Stomach (tissue), 9 donors: ENCODE measurements around the gene ELL2. TPM values are rescaled to one million over a fixed set of nuclear protein-coding genes. Genes with fewer than 3 reads are reported as not detected.

ENCODE experiments used
- DNase-seq, 2 donors: peaks; one replicate each; pipeline versions ENCODE4 v3.0.0 to v3.0.0-alpha.2; 2013 to 2019
- H3K27ac ChIP-seq, 5 donors: fragments of 200-600 bp in 4 of 5; sonication (generic) in 4 of 5; one replicate each; pipeline ENCODE4 v1.5.1; 2013 to 2019; ENCODE audit warnings: mild to moderate bottlenecking in 1 of 5, moderate library complexity in 1 of 5
- H3K27me3 ChIP-seq, 3 donors: fragments of 200-600 bp; sonication (generic); one replicate each; pipeline ENCODE4 v1.5.1; 2017 to 2019; ENCODE audit warnings: mixed run types in 1 of 3
- H3K36me3 ChIP-seq, 4 donors: fragments of 200-600 bp; sonication (generic); 1 replicate in 3 of 4; 2 replicates in 1 of 4; pipeline ENCODE4 v1.5.1; 2016 to 2019
- H3K4me1 ChIP-seq, 4 donors: fragments of 200-600 bp; sonication (generic); one replicate each; pipeline ENCODE4 v1.5.1; 2016 to 2019
- H3K4me3 ChIP-seq, 4 donors: fragments of 200-600 bp; sonication (generic) in 3 of 4; one replicate each; pipeline ENCODE4 v1.5.1; 2016 to 2019; ENCODE audit warnings: mild to moderate bottlenecking in 1 of 4
- H3K9me3 ChIP-seq, 4 donors: fragments of 200-600 bp; sonication (generic); one replicate each; pipeline ENCODE4 v1.5.1; 2016 to 2019
- EP300 ChIP-seq: sonication (generic); formaldehyde crosslinking; IDR thresholded peaks from one replicate; pipeline ENCODE4 v1.6.1; 2017; ENCODE audit warnings: antibody characterized with exemption
- POLR2A ChIP-seq, 4 donors: fragments of 450-650 bp; IDR thresholded peaks; one replicate each; pipeline ENCODE4 v1.6.1; 2016; ENCODE audit warnings: antibody characterized with exemption in 4 of 4, control low read depth in 2 of 4, mild to moderate bottlenecking in 1 of 4, moderate library complexity in 1 of 4
- POLR2AphosphoS5 ChIP-seq, 3 donors: sonication (generic); formaldehyde crosslinking; IDR thresholded peaks; one replicate each; pipeline ENCODE4 v1.6.1; 2016; ENCODE audit warnings: antibody characterized with exemption in 3 of 3
- WGBS, 5 donors: extraction: QIAGEN DNeasy Blood & Tissue Kit in 3 of 5; methylation state at CpG; one replicate each; pipeline versions ENCODE4 v1.1.5 to v1.1.7; 2013 to 2018; 5-methylcytosine and 5-hydroxymethylcytosine counted together
- intact Hi-C: fragments of 100-400 bp; cut with DNase I; formaldehyde crosslinking; loops from one replicate; pipeline ENCODE4 v1.15.1; 2023; ENCODE audit warnings: low total_unique reads
- polyA plus RNA-seq, 3 donors: library from polyadenylated mRNA; stranded (reverse); fragments of 200-250 nt; gene quantifications; one replicate each; pipeline ENCODE4 v1.2.3, GENCODE V29; 2013
- total RNA-seq, 5 donors: library from RNA; depleted of rRNA; stranded (reverse); fragments of >200 nt; gene quantifications; one replicate each; pipeline versions ENCODE4 v1.1.0 to v1.2.3, GENCODE V29; 2014 to 2016
- TF ChIP-seq, protein P1 (sequence below), 7 experiments: fragments of 450-650 bp in 4 of 7; fragments of 200-600 bp in 3 of 7; sonication (generic) in 3 of 7; IDR thresholded peaks; one replicate each; pipeline ENCODE4 v1.5.1; 2016 to 2019; ENCODE audit warnings: antibody characterized with exemption in 7 of 7, control low read depth in 2 of 7, mild to moderate bottlenecking in 1 of 7
- donor health status: healthy with polysubstance abuse.
- donor health status: Bipolar disorder and iron deficiency.
- donor health status: healthy.

ELL2 gene
- total and polyA plus RNA-seq, 8 donors: 24.7 to 279 (median 98.0) TPM

DNA sequence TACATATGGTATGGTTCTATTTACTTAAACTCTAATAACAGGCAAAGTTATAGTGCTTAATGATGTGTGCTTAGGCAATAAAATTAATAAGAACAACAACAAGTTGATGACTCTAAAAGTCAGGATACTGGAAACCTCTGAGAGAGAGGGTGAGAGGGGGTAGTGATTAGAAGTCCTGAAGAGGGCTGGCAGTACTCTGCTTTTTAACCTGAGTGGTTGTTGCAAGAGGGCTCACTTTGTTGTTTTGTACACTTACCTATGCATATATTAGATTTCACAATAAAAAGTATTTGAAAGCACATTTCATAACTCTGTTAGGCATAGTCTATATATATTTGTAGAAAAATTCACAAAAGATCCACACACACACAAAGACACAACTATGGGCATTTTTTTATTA, 21.4 kb upstream of the ELL2 start:
- intact Hi-C loops: no loop called here
- Histone ChIP-seq H3K4me3 (no peak overlapping the region), H3K27ac (no peak overlapping the region), H3K9me3 (no peaks in the 10 kb centered on the region), H3K27me3 (no peaks in the 10 kb centered on the region), H3K4me1 (peaks cover 10 to 30% (median 19%) of the 10 kb centered on the region in 4 donors), H3K36me3 (no peaks in the 10 kb centered on the region)
- no peak for DNase-seq
- TF ChIP-seq, protein P1, sequence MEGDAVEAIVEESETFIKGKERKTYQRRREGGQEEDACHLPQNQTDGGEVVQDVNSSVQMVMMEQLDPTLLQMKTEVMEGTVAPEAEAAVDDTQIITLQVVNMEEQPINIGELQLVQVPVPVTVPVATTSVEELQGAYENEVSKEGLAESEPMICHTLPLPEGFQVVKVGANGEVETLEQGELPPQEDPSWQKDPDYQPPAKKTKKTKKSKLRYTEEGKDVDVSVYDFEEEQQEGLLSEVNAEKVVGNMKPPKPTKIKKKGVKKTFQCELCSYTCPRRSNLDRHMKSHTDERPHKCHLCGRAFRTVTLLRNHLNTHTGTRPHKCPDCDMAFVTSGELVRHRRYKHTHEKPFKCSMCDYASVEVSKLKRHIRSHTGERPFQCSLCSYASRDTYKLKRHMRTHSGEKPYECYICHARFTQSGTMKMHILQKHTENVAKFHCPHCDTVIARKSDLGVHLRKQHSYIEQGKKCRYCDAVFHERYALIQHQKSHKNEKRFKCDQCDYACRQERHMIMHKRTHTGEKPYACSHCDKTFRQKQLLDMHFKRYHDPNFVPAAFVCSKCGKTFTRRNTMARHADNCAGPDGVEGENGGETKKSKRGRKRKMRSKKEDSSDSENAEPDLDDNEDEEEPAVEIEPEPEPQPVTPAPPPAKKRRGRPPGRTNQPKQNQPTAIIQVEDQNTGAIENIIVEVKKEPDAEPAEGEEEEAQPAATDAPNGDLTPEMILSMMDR (IDR thresholded peaks at IDR 0.05): no peak
- TF ChIP-seq EP300: no peak
- TF ChIP-seq POLR2AphosphoS5 (IDR thresholded peaks at IDR 0.05): no peak
- no peak for TF ChIP-seq POLR2A (IDR thresholded peaks at IDR 0.05)

GRCh38 chr5:95976606-95977005, 15.0 kb upstream of the ELL2 start:
- Histone ChIP-seq H3K36me3 (no peaks in the 10 kb centered on the region), H3K27ac (no peak overlapping the region), H3K9me3 (no peaks in the 10 kb centered on the region), H3K27me3 (no peaks in the 10 kb centered on the region), H3K4me1 (peaks cover 0 to 11% (median 2%) of the 10 kb centered on the region in 4 donors), H3K4me3 (no peak overlapping the region)
- TF ChIP-seq POLR2AphosphoS5 (IDR thresholded peaks at IDR 0.05) (no peak), POLR2A (IDR thresholded peaks at IDR 0.05) (no peak), EP300 (no peak)
- TF ChIP-seq, protein P1 (IDR thresholded peaks at IDR 0.05): no peak
- intact Hi-C loops: no loop called here
- WGBS, 5 donors: 56 to 73% (median 66%) methylated on average over 1 of the region's 1 CpG
- DNase-seq: no peak

DNA sequence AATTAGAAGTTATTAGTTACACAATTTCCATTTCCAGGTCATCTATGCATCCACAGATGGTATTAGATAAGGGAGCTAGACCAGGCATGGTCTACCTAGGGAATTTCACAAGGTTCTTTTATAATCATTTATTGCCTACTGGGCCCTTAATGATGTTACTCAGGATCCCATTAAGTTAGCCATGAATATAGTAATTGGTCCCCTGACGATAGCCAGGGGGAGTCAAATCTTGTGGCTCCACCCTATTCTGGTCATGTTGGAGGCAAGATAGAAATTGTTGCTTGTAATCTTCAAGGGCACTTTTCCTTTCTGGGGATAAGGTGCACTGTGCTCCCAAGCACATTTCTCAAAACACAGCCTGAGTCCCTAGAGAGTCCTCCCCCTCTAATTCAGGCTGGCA, 14.1 kb upstream of the ELL2 start:
- Histone ChIP-seq H3K27me3 (no peaks in the 10 kb centered on the region), H3K27ac (no peak overlapping the region), H3K9me3 (no peaks in the 10 kb centered on the region), H3K4me1 (peaks cover 0 to 11% (median 2%) of the 10 kb centered on the region in 4 donors), H3K36me3 (no peaks in the 10 kb centered on the region), H3K4me3 (no peak overlapping the region)
- WGBS, 5 donors: 93 to 100% (median 96%) methylated on average over 1 of the region's 1 CpG
- intact Hi-C loops: no loop called here
- TF ChIP-seq EP300: no peak
- no peak for DNase-seq

GRCh38 chr5:95973793-95974325, 12.2 kb upstream of the ELL2 start:
- no peak for DNase-seq
- H3K4me3 ChIP-seq: no peak overlapping the region
- H3K9me3 ChIP-seq: peaks cover 0 to 6% (median 0%) of the 10 kb centered on the region in 4 donors
- H3K27ac ChIP-seq: no peak overlapping the region
- H3K27me3 ChIP-seq: no peaks in the 10 kb centered on the region
- WGBS, 5 donors: 51 to 66% (median 55%) methylated on average over 3 of the region's 3 CpGs
- peaks cover 0 to 11% (median 2%) of the 10 kb centered on the region in 4 donors for H3K4me1 ChIP-seq
- H3K36me3 ChIP-seq: no peaks in the 10 kb centered on the region
- TF ChIP-seq POLR2AphosphoS5 (IDR thresholded peaks at IDR 0.05) (no peak), POLR2A (IDR thresholded peaks at IDR 0.05) (no peak), EP300 (no peak)
- TF ChIP-seq, protein P1 (IDR thresholded peaks at IDR 0.05): no peak
- intact Hi-C loops: no loop called here

GRCh38 chr5:95972196-95972595, 10.5 kb upstream of the ELL2 start:
- Histone ChIP-seq H3K4me1 (peaks cover 0 to 11% (median 2%) of the 10 kb centered on the region in 4 donors), H3K9me3 (peaks cover 0 to 6% (median 0%) of the 10 kb centered on the region in 4 donors), H3K27ac (no peak overlapping the region), H3K27me3 (no peaks in the 10 kb centered on the region), H3K4me3 (no peak overlapping the region), H3K36me3 (no peaks in the 10 kb centered on the region)
- DNase-seq: no peak
- intact Hi-C loops: no loop called here
- TF ChIP-seq POLR2A (IDR thresholded peaks at IDR 0.05) (no peak), POLR2AphosphoS5 (IDR thresholded peaks at IDR 0.05) (no peak), EP300 (no peak)
- TF ChIP-seq, protein P1 (IDR thresholded peaks at IDR 0.05): no peak
